Fibroblast of skin of back (primary cell): ENCODE results near the gene TECTA.
A peak's percentile ranks its signal among the peaks of the same experiment; 100 is the strongest.
"Not testable (repeated sequence)": the region's sequence is repeated elsewhere in the genome, so short reads cannot be mapped to it uniquely, and the experiment has no call there.

ENCODE experiments used
- DNase-seq: peaks from one replicate; pipeline ENCODE4 v3.0.0-alpha.2; 2013

Gene TECTA

DNA sequence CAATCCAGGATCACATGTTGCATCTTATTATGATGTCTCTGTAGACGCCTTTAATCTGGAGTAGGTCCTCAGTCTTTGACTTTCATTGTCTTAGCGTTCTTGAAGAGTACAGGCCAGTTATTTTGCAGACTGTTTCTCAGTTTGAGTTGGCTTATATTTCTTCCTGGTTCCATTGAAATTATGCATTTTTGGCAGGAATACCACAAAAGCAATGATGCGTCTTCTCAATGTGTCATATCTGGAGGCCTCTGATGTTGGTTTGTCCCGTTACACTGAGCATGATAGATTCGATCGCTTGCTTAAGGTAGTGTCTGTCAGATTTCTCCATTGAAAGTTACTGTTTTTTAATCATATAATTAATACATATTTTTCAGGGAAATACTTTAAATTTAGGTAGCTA lies 30.6 kb downstream of the TECTA start:
- no peak for DNase-seq

DNA sequence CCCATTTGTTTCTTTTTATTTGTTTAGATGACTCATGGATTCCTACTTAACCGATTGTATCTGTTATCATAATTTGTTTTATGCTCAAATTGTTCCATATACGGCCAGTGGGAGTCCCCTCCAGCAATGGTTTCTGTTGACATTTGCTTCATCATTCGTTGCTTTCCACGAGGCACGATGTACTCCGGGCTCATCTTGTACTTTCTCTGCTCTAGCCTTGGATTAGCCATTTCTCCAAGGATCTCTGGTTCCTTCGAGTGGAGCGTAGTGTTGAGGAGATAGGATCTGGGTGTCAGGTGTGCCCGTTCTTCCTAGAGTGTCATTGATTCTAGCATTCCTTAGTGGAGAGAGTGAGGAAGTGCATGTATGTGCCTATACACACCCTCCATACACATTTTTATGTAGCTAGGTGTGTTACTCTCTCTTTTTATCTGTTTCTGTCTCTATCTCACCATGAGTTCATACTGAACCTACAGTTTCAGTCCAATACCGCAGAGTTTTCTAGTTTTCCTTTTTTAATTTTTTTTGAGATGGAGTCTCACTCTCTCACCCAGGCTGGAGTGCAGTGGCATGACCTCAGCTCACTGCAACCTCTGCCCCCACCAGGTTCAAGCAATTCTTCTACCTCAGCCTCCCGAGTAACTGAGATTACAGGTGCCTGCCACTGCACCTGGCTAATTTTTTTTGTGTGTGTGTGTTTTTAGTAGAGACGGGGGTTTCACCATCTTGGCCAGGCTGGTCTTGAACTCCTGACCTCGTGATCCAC lies 31.4 kb downstream of the TECTA start:
- DNase-seq, result no peak

DNA sequence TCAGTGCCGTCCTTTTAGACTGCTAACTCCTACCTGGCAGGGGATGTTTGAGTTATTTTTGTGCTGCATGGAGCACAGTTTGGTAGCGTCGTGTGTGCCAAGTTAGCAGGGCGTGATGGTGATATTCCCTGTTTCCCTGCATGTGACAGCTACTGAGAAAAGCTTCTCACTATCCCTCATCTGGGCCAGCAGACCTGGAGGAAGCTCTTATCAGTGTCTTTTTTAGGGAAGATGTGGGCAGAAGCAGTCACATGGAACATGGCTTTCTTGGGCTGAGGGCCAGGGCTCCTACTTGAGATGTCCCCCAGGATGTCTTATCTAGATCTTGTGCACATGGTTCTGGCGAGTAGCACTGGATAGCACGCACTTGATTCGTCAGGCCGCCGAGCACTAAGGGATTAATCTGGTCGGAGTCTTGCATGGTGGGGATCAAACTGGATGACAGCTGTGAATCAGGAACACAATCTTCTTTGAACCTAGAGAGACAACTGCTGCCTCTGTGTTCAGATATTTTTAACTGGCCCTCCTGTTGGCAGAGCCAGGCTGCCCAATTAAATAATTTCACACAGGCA lies 33.8 kb downstream of the TECTA start:
- DNase-seq, result no peak

GRCh38 chr11:121137005-121137404 lies 36.0 kb downstream of the TECTA start:
- DNase-seq, result no peak

DNA sequence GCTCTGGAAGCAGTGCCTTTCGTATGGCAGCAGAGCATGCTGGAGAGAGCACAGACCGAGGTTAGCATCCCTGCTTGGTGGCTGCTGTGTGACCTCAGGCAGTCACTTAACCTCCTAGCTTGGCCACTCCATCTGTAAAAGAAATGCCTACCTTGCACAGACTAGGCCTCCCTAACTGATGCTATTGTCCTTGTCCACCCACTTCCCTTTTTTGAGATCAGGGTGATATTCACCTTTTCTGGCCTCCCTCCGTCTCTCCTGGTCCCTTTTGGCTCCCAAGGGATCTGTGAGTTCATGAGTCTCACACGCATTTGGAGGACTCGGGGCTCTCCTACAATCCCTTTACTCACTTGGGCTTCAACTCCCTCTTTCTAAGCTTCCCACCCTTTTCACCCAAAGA lies 37.2 kb downstream of the TECTA start:
- no peak for DNase-seq

DNA sequence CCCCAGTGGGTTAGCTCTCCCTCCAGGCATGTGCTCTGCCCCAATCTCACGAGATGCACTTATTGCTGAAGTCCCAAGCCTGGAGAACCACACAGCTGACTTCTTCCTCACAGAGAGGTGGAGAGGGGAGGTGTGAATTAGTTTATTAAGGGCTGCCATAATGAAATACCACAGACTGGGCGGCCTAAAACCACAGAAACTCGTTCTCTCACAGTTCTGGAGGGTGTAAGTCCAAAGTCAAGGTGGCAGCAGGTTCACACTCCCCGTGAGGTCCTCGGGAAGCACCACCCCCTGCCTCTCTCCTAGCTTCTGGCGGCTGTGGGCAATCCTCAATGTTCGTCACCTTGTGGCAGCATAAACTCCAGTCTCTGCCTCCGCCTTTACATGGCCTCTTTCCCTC lies 39.3 kb downstream of the TECTA start:
- no peak for DNase-seq

GRCh38 chr11:121141066-121141465 lies 40.0 kb downstream of the TECTA start:
- DNase-seq, result peak; percentile 26

- DNase-seq, result no peak
Measured at GRCh38 chr11:121143921-121144320, 42.9 kb downstream of the TECTA start.

DNA sequence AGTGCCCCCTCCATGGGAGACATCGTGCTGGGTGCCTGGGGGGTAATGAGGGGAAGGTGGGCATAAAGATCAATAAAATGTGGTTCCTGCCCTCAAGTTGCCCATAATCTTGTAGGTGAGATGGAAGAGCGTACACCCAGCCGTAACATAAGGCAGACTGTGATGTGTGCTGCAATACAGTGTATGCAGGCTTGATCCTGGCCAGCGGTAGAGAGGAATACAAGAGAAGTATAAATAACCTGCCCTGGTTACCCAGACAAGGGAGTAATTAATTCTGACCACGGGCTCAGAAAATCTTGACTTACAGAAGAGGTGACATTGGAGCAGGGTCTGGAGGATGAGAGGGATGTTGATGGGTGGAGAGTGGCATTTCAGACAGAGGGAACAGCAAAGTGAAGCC lies 43.7 kb downstream of the TECTA start:
- DNase-seq, result no peak

DNA sequence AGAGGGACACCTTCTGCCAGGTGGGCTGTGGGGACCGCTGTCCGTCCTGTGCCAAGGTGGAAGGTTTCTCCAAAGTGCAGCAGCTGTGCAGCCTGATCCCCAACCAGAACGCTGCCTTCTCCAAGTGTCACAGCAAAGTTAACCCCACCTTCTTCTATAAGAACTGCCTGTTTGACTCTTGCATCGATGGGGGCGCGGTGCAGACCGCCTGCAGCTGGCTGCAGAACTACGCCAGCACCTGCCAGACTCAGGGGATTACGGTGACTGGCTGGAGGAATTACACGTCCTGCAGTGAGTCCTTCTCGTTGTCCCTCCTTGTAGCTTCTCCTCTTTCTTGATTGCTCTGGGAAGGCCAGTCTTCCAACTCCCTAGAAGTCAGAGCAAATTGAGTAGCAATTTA lies 44.8 kb downstream of the TECTA start:
- DNase-seq, result no peak

- no peak for DNase-seq
Measured at GRCh38 chr11:121149116-121149515, 48.1 kb downstream of the TECTA start.

- DNase-seq, result no peak
Measured at GRCh38 chr11:121151207-121151688, 50.2 kb downstream of the TECTA start.

- no peak for DNase-seq
Measured at GRCh38 chr11:121152764-121153163, 51.7 kb downstream of the TECTA start.

- no peak for DNase-seq
Measured at GRCh38 chr11:121153472-121153871, 52.4 kb downstream of the TECTA start.

- DNase-seq, result no peak
Measured at GRCh38 chr11:121154486-121155314, 53.7 kb downstream of the TECTA start.

- DNase-seq, result no peak
Measured at GRCh38 chr11:121157756-121158155, 56.7 kb downstream of the TECTA start.

DNA sequence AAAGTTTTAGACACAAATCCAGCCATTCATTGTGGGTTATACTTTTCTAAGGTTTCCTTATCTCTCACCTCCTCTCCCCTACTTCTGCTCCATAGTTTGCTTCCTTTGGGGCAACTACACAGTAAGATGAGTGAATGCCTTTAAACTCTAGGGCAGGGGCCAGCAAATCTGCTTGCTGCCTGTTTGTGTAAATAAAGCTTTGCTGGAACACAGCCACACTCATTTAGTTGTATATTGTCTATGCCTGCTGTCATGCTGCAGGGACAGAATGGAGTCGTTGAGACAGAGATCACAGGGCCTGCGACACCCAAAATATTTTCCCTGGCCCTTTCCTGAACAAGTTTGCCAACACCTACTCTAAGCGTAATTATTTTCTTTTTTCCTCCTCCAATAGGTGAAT lies 58.7 kb downstream of the TECTA start:
- no peak for DNase-seq

- no peak for DNase-seq
Measured at GRCh38 chr11:121161349-121161917, 60.4 kb downstream of the TECTA start.

- DNase-seq, result no peak
Measured at GRCh38 chr11:121163658-121164308, 62.7 kb downstream of the TECTA start.

DNA sequence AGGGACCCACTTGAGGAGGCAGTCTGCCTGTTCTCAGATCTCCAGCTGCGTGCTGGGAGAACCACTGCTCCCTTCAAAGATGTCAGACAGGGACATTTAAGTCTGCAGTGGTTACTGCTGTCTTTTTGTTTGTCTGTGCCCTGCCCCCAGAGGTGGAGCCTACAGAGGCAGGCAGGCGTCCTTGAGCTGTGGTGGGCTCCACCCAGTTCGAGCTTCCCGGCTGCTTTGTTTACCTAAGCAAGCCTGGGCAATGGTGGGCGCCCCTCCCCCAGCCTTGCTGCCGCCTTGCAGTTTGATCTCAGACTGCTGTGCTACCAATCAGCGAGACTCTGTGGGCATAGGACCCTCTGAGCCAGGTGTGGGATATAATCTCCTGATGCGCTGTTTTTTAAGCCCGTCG lies 76.6 kb downstream of the TECTA start:
- not testable (repeated sequence) for DNase-seq

DNA sequence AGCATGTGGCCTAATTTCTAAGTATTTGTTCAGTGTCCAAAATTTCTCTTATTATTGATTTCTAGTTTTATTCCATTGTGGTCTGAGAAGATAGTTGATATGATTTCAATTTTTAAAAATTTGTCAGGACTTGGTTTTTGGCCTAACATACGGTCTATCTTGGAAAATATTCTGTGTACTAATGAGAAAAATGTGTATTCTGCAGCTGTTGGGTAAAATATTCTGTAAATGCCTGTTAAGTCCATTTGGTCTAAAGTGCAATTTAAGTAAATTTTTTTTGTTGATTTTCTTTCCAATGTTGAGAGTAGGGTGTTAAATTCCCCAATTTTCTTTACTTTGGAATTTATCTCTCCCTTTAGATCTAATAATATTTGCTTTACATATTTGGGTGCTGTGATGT lies 78.3 kb downstream of the TECTA start:
- DNase-seq, result no peak

GRCh38 chr11:121180183-121180582 lies 79.1 kb downstream of the TECTA start:
- DNase-seq, result no peak

GRCh38 chr11:121188776-121189175 lies 87.7 kb downstream of the TECTA start:
- no peak for DNase-seq
